Measurements from ENCODE around the gene ZFP36. TPM values are rescaled to one million over a fixed set of nuclear protein-coding genes. Genes with fewer than 3 reads are reported as not detected.

ZFP36 gene
- polyA plus RNA-seq, 2 donors = 249 to 382 TPM

- WGBS, 2 donors = 86 to 88% methylated on average over 17 to 18 of the region's 18 CpGs
- peaks cover 19 to 65% of the 10 kb centered on the region in 2 donors for H3K36me3 ChIP-seq (ENCODE audit: control insufficient read depth in 2 of 2, insufficient read depth in 2 of 2, low read length in 1 of 2)
These were observed 23.4 kb upstream of the ZFP36 start for GRCh38 chr19:39382991-39383828.

GRCh38 chr19:39384839-39385568 is 21.6 kb upstream of the ZFP36 start:
- H3K27me3 ChIP-seq (ENCODE audit: control insufficient read depth in 1 of 2, insufficient read depth in 2 of 2, low read length in 2 of 2) = no peaks in the 10 kb centered on the region

More at GRCh38 chr19:39382991-39383828, 23.4 kb upstream of the ZFP36 start:
- no peaks in the 10 kb centered on the region for H3K4me1 ChIP-seq (ENCODE audit: control insufficient read depth in 2 of 2, insufficient read depth in 2 of 2, low read length in 1 of 2)
- H3K4me3 ChIP-seq (ENCODE audit: low read depth in 1 of 2, low read length in 2 of 2) = no peak overlapping the region
- no peak overlapping the region for H3K27ac ChIP-seq (ENCODE audit: low read depth in 2 of 2, low read length in 1 of 2)
- H3K9me3 ChIP-seq (ENCODE audit: control insufficient read depth in 2 of 2, insufficient read depth in 1 of 2, low read depth in 1 of 2, low read length in 1 of 2) = no peaks in the 10 kb centered on the region
- no peaks in the 10 kb centered on the region for H3K27me3 ChIP-seq (ENCODE audit: control insufficient read depth in 1 of 2, insufficient read depth in 2 of 2, low read length in 2 of 2)

GRCh38 chr19:39385629-39386411 is 20.8 kb upstream of the ZFP36 start:
- 81 to 82% methylated on average over 20 of the region's 20 CpGs for WGBS, 2 donors
- no peaks in the 10 kb centered on the region for H3K27me3 ChIP-seq (ENCODE audit: control insufficient read depth in 1 of 2, insufficient read depth in 2 of 2, low read length in 2 of 2)
- H3K4me1 ChIP-seq (ENCODE audit: control insufficient read depth in 2 of 2, insufficient read depth in 2 of 2, low read length in 1 of 2) = peaks cover 0 to 6% of the 10 kb centered on the region in 2 donors
- no peaks in the 10 kb centered on the region for H3K9me3 ChIP-seq (ENCODE audit: control insufficient read depth in 2 of 2, insufficient read depth in 1 of 2, low read depth in 1 of 2, low read length in 1 of 2)
- no peak overlapping the region for H3K4me3 ChIP-seq (ENCODE audit: low read depth in 1 of 2, low read length in 2 of 2)
- no peak overlapping the region for H3K27ac ChIP-seq (ENCODE audit: low read depth in 2 of 2, low read length in 1 of 2)
- H3K36me3 ChIP-seq (ENCODE audit: control insufficient read depth in 2 of 2, insufficient read depth in 2 of 2, low read length in 1 of 2) = peaks cover 12 to 53% of the 10 kb centered on the region in 2 donors

More at GRCh38 chr19:39384839-39385568, 21.6 kb upstream of the ZFP36 start:
- Histone ChIP-seq H3K4me1 (ENCODE audit: control insufficient read depth in 2 of 2, insufficient read depth in 2 of 2, low read length in 1 of 2) (peaks cover 0 to 6% of the 10 kb centered on the region in 2 donors), H3K36me3 (ENCODE audit: control insufficient read depth in 2 of 2, insufficient read depth in 2 of 2, low read length in 1 of 2) (peaks cover 17 to 61% of the 10 kb centered on the region in 2 donors), H3K27ac (ENCODE audit: low read depth in 2 of 2, low read length in 1 of 2) (no peak overlapping the region), H3K4me3 (ENCODE audit: low read depth in 1 of 2, low read length in 2 of 2) (no peak overlapping the region), H3K9me3 (ENCODE audit: control insufficient read depth in 2 of 2, insufficient read depth in 1 of 2, low read depth in 1 of 2, low read length in 1 of 2) (no peaks in the 10 kb centered on the region)
- WGBS, 2 donors = 65 to 74% methylated on average over 9 of the region's 9 CpGs

DNA sequence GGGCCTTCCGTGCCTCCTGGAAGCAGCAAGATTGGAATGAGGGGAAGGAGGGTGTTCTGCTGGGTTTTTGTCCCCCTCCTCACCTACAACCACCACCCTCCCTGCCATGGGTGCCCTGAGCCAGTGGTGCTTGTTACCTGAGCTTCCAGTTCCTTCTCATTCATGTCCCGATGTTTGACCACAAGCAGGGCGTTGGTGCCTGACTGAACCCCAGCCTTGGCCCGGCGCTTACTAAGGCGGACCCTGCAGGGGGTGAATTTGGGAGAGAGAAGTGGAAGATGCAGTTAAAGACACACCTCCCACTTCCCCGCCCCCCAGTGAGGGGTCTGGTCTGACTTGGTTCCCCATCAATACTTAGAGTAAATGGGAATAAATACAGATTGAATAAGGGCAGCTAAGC is 20.1 kb upstream of the ZFP36 start:
- Histone ChIP-seq H3K9me3 (ENCODE audit: control insufficient read depth in 2 of 2, insufficient read depth in 1 of 2, low read depth in 1 of 2, low read length in 1 of 2) (no peaks in the 10 kb centered on the region), H3K4me3 (ENCODE audit: low read depth in 1 of 2, low read length in 2 of 2) (no peak overlapping the region), H3K27ac (ENCODE audit: low read depth in 2 of 2, low read length in 1 of 2) (no peak overlapping the region), H3K36me3 (ENCODE audit: control insufficient read depth in 2 of 2, insufficient read depth in 2 of 2, low read length in 1 of 2) (peaks cover 8 to 47% of the 10 kb centered on the region in 2 donors), H3K4me1 (ENCODE audit: control insufficient read depth in 2 of 2, insufficient read depth in 2 of 2, low read length in 1 of 2) (peaks cover 0 to 6% of the 10 kb centered on the region in 2 donors), H3K27me3 (ENCODE audit: control insufficient read depth in 1 of 2, insufficient read depth in 2 of 2, low read length in 2 of 2) (no peaks in the 10 kb centered on the region)
- 84 to 86% methylated on average over 7 of the region's 7 CpGs for WGBS, 2 donors

GRCh38 chr19:39388657-39389056 is 18.0 kb upstream of the ZFP36 start:
- Histone ChIP-seq H3K27ac (ENCODE audit: low read depth in 2 of 2, low read length in 1 of 2) (peak overlapping the region in 1 of 2 donors; percentile 8), H3K27me3 (ENCODE audit: control insufficient read depth in 1 of 2, insufficient read depth in 2 of 2, low read length in 2 of 2) (no peaks in the 10 kb centered on the region), H3K4me3 (ENCODE audit: low read depth in 1 of 2, low read length in 2 of 2) (no peak overlapping the region), H3K4me1 (ENCODE audit: control insufficient read depth in 2 of 2, insufficient read depth in 2 of 2, low read length in 1 of 2) (peaks cover 0 to 9% of the 10 kb centered on the region in 2 donors), H3K9me3 (ENCODE audit: control insufficient read depth in 2 of 2, insufficient read depth in 1 of 2, low read depth in 1 of 2, low read length in 1 of 2) (no peaks in the 10 kb centered on the region), H3K36me3 (ENCODE audit: control insufficient read depth in 2 of 2, insufficient read depth in 2 of 2, low read length in 1 of 2) (peaks cover 5 to 37% of the 10 kb centered on the region in 2 donors)
- WGBS, 2 donors = 79 to 91% methylated on average over 5 of the region's 5 CpGs

DNA sequence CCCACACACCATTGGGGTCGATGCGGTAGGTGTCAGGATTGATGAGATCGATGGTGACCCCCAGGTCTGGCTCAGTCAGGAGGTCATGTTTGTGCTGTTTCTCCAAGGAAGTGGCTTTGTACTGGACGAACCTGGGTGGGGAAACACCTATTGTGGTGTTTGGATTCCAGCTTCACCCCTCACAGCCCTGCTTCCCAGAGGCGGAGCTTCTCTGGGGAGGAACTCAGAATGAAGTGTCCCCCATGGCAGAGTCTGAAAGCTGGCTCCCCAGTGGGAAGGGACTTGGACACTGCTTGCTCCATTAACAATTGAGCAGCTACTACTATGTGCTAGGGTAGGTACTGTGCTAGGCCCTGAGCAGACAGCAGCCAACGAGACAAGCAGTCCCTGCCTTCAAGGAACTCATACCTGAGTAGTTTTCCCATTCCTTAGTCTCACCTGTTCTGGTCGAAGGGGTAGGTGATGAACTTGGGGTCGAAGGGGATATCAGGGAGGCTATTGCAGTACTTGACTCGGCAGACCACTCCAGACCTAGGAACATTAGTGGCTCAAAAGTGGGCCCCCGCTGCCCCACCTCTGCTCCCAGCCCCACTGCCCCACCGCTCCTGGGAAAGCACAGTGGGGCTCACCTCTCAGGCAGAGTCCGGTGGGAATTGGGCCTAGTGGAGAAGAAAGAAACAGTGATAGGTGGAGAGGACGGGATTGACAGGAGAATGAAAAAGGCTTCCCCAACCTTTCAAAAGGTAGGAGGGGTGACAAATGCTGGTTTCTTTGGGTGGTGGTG is 16.8 kb upstream of the ZFP36 start:
- Histone ChIP-seq H3K27me3 (ENCODE audit: control insufficient read depth in 1 of 2, insufficient read depth in 2 of 2, low read length in 2 of 2) (no peaks in the 10 kb centered on the region), H3K4me1 (ENCODE audit: control insufficient read depth in 2 of 2, insufficient read depth in 2 of 2, low read length in 1 of 2) (peaks cover 0 to 9% of the 10 kb centered on the region in 2 donors), H3K36me3 (ENCODE audit: control insufficient read depth in 2 of 2, insufficient read depth in 2 of 2, low read length in 1 of 2) (peaks cover 4 to 37% of the 10 kb centered on the region in 2 donors), H3K9me3 (ENCODE audit: control insufficient read depth in 2 of 2, insufficient read depth in 1 of 2, low read depth in 1 of 2, low read length in 1 of 2) (no peaks in the 10 kb centered on the region), H3K4me3 (ENCODE audit: low read depth in 1 of 2, low read length in 2 of 2) (peak overlapping the region; percentile 82 to 84), H3K27ac (ENCODE audit: low read depth in 2 of 2, low read length in 1 of 2) (peak overlapping the region; percentile 97 to 98)
- 56 to 63% methylated on average over 13 of the region's 13 CpGs for WGBS, 2 donors

- peaks cover 0 to 9% of the 10 kb centered on the region in 2 donors for H3K4me1 ChIP-seq (ENCODE audit: control insufficient read depth in 2 of 2, insufficient read depth in 2 of 2, low read length in 1 of 2)
- H3K27ac ChIP-seq (ENCODE audit: low read depth in 2 of 2, low read length in 1 of 2) = peak overlapping the region; percentile 97 to 98
- peak overlapping the region; percentile 82 to 84 for H3K4me3 ChIP-seq (ENCODE audit: low read depth in 1 of 2, low read length in 2 of 2)
- H3K27me3 ChIP-seq (ENCODE audit: control insufficient read depth in 1 of 2, insufficient read depth in 2 of 2, low read length in 2 of 2) = no peaks in the 10 kb centered on the region
- 0 to 1% methylated on average over 10 of the region's 10 CpGs for WGBS, 2 donors
- H3K36me3 ChIP-seq (ENCODE audit: control insufficient read depth in 2 of 2, insufficient read depth in 2 of 2, low read length in 1 of 2) = peaks cover 4 to 32% of the 10 kb centered on the region in 2 donors
- H3K9me3 ChIP-seq (ENCODE audit: control insufficient read depth in 2 of 2, insufficient read depth in 1 of 2, low read depth in 1 of 2, low read length in 1 of 2) = no peaks in the 10 kb centered on the region
These were observed 16.2 kb upstream of the ZFP36 start for GRCh38 chr19:39390451-39390750.

- 0% methylated on average over 60 of the region's 60 CpGs for whole genome bisulfite sequencing, 2 donors
- Histone ChIP-seq H3K4me1 (ENCODE audit: control insufficient read depth in 2 of 2, insufficient read depth in 2 of 2, low read length in 1 of 2) (peaks cover 0 to 9% of the 10 kb centered on the region in 2 donors), H3K27ac (ENCODE audit: low read depth in 2 of 2, low read length in 1 of 2) (peak within 1 kb of the TSS; percentile 97 to 98), H3K36me3 (ENCODE audit: control insufficient read depth in 2 of 2, insufficient read depth in 2 of 2, low read length in 1 of 2) (peaks cover 4 to 31% of the 10 kb centered on the region in 2 donors), H3K4me3 (ENCODE audit: low read depth in 1 of 2, low read length in 2 of 2) (peak within 1 kb of the TSS; percentile 82 to 84), H3K9me3 (ENCODE audit: control insufficient read depth in 2 of 2, insufficient read depth in 1 of 2, low read depth in 1 of 2, low read length in 1 of 2) (no peaks in the 10 kb centered on the region), H3K27me3 (ENCODE audit: control insufficient read depth in 1 of 2, insufficient read depth in 2 of 2, low read length in 2 of 2) (no peaks in the 10 kb centered on the region)
These were observed 15.8 kb upstream of the ZFP36 start, which contains the start of the genes MED29 and PAF1 for GRCh38 chr19:39390751-39391437. Gene MED29 (plus strand): TSS chr19:39391378. CDS start chr19:39391423, 45 bp downstream. Gene PAF1 (minus strand): TSS chr19:39391106. CDS start chr19:39390864, 242 bp downstream.
